Gastroesophageal sphincter (tissue), 3 donors: ENCODE data around the gene RPUSD3.

Experiments
- EP300 ChIP-seq: sonication (generic); formaldehyde crosslinking; IDR thresholded peaks from one replicate; pipeline ENCODE4 v1.6.1; 2017; ENCODE audit warnings: antibody characterized with exemption, mild to moderate bottlenecking
- POLR2A ChIP-seq, 2 donors: fragments of 450-650 bp; IDR thresholded peaks; one replicate each; pipeline ENCODE4 v1.6.1; 2017; ENCODE audit warnings: antibody characterized with exemption in 2 of 2, mild to moderate bottlenecking in 2 of 2, moderate library complexity in 1 of 2
- TF ChIP-seq, protein P1 (sequence below), 4 experiments: fragments of 200-600 bp in 2 of 4; fragments of 450-650 bp in 2 of 4; sonication (generic) in 1 of 4; IDR thresholded peaks; one replicate each; pipeline ENCODE4 v1.5.1; 2017 to 2019; ENCODE audit warnings: antibody characterized with exemption in 4 of 4, mild to moderate bottlenecking in 2 of 4, moderate library complexity in 2 of 4

DNA sequence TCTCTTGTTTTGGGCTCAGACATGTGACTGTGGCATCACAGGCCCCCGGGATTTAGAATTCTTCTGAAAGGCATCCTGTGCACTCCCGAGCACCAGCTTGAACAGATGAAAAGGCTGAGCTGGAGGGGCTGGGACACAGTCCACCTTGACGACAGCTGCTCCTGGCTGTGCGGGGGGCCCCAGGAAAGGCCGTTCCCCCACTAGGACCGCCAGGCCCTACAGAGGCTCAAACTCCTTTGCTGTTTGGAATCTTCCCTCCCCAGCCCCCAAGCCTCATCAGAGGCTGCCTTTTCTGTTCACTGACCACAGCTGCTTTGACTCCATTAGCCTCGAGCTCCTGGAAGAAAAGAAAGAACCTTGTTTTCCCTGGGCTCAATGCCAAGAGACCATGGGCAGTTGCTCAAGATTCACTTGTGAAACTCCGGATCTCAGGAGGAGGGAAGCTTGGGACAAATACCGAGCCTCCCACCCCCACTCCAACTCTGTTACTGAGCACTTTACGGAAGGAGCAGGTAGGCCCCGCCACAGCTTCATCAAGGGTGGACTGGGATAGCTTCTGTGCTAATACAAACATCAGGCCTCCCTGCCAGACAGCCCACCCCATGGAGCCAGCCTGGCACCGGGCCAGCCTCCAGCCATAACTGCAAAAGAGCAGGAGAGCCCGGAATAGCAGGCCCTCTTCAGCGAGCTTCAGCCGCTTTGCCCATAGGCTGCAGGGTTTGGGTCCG, 20.6 kb upstream of the RPUSD3 start:
- TF ChIP-seq, protein P1, sequence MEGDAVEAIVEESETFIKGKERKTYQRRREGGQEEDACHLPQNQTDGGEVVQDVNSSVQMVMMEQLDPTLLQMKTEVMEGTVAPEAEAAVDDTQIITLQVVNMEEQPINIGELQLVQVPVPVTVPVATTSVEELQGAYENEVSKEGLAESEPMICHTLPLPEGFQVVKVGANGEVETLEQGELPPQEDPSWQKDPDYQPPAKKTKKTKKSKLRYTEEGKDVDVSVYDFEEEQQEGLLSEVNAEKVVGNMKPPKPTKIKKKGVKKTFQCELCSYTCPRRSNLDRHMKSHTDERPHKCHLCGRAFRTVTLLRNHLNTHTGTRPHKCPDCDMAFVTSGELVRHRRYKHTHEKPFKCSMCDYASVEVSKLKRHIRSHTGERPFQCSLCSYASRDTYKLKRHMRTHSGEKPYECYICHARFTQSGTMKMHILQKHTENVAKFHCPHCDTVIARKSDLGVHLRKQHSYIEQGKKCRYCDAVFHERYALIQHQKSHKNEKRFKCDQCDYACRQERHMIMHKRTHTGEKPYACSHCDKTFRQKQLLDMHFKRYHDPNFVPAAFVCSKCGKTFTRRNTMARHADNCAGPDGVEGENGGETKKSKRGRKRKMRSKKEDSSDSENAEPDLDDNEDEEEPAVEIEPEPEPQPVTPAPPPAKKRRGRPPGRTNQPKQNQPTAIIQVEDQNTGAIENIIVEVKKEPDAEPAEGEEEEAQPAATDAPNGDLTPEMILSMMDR (IDR thresholded peaks at IDR 0.05): peak in 1 of 4 experiments; percentile 2
- TF ChIP-seq EP300 (no peak), POLR2A (IDR thresholded peaks at IDR 0.05) (no peak)
